Nucleus accumbens (tissue), 56 donors: ENCODE data around the gene CARNS1.
"Not testable (repeated sequence)": the region's sequence is repeated elsewhere in the genome, so short reads cannot be mapped to it uniquely, and the experiment has no call there.

Experiments
- DNase-seq, 56 donors: peaks; one replicate each; lab custom pipeline; 2025; lab: John Stamatoyannopoulos, UW

The CARNS1 gene

DNA sequence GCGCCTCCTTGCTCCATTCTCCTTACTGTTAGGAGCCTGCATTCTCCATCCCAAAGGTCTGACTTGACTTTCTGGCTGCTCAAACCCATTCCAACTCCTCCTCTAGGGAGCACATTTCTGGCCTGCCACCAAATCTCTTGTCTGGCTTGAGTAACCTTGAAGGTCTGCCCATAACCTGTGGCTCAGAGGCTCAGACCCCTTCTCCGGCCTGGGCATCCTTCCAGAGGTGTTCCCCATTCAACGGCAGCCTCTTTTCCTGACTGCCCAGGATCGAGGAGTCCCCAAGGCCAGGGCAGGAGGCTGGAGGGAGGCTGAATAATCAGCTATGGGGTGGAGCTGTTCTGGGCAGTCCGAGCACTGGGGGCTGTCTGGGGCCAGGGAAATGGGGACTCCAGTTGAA, 21.5 kb upstream of the CARNS1 start:
- DNase-seq: no peak

- no peak for DNase-seq
Measured at GRCh38 chr11:67395555-67396258, 19.8 kb upstream of the CARNS1 start.

GRCh38 chr11:67396259-67396581, 19.3 kb upstream of the CARNS1 start:
- no peak for DNase-seq

- no peak for DNase-seq
Measured at GRCh38 chr11:67396587-67397389, 18.7 kb upstream of the CARNS1 start.

DNA sequence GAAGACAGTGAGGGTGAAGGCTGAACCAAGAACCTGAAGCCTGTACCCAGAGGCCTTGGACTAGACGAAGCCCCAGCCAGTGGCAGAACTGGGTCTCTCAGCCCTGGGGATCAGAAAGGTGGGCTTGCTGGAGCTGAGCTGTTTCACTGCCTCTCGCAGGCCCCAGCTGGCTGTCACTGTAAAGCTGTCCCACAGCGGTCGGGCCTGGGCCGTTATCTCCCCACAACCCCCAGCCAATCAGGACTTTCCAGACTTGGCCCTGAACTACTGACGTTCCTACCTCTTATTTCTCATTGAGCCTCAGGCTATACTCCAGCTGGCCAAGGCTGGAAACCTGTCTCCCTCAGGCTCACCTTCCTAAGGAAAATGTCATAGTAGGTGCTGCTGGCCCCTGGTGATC, 17.9 kb upstream of the CARNS1 start:
- DNase-seq: no peak

DNA sequence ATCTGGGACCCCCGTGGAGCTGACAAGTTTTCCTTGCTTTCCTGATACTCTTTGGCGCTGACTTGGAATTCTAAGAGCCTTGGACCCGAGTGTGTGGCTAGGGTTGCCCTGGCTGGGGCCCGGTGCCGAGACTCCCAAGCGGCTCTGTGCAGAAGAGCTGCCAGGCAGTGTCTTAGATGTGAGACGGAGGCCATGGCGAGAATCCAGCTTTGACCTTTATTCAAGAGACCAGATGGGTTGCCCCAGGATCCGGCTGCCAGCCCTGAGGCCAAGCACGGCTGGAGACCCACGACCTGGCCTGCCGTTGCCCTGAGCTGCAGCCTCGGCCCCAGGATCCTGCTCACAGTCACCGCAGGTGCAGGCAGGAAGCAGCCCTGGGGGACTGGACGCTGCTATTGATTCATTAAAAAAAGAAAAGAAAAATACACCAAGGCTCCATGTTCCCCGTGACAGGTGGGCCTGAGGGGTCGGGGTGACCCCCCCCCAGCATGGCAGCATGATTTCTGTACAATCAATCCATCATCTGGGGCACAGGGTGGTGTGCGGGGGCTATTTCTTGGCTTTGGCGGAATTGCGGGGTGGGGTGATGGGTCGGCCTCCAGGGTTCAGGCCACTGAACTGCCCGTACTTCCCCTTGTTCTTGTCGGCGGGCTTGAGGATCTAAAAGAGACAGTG, 17.4 kb upstream of the CARNS1 start:
- DNase-seq: peak in 4 of 56 donors; percentile 30 to 57 (median 46)

DNA sequence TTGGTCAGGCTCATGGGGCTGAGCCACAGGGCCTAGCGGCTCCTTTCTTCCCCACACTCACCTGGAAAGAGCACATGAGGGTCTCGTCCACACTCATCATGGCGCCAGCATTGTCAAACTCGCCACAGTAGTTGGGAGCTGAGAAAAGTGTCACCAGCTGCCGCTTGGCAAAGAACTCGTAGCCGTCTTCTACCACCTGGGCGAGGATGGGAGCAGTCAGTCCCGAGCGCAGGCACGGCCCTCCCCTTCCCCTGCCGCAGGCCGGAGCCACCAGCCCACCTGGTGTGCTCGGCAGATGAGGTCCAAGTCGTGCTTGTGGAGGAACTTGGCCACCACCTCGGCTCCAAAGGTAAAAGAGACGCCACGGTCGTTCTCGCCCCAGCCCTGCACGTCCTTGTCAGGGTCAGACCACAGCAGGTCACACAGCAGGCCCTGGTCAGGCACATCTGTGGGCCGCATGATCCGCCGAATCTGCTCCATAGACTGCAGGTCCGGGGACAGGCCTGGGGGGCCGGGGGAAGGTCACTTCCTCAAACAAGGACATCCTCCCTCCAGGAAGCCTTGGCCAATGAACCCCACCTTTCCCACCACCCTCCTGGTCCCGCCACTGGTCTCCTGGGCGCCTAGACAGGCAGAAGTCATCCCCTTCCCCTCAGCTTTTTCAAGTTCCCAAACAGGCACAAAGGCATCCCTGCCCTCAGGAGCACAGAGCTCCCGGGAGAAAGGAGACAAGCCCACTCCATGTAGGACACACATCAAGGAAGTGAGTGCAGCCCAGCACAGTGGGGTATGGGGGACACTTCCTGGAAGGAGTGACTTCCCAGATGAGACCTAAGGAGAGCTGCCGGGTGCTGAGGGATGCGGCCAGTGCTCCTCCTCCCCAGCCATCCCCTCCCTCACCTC, 16.6 kb upstream of the CARNS1 start:
- DNase-seq: no peak

- DNase-seq: no peak
Measured at GRCh38 chr11:67400251-67400941, 15.1 kb upstream of the CARNS1 start.

DNA sequence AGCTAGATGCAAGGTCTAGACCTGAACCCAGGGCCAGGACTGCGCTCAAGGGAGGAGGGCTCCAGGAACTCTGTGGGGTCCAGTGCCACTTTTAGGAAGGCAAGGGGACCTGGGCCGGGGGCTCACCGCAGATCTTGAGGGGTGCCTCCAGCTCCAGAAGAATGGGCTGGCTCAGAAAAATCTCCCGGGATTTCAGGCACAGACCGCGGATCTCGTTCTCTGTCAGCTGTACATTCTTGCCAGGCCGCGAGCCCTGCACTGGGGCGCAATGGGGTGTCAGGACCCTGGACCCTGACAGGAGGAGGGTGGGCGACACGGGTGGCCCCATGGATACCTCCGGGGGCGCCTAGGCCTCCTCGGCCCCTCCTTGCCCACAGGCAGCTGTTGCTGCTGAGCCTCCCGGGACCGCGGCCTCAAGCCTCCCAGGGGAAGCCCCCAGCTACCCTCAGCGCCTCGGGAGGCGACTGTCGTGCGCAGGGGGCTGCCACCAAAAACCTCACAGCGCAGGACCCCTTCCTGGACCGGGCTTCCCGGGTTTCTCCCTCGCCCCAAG, 14.5 kb upstream of the CARNS1 start:
- DNase-seq: peak in 1 of 56 donors; percentile 60

- peak; percentile 58 to 97 (median 89) for DNase-seq
Measured at GRCh38 chr11:67401495-67402191, 13.8 kb upstream of the CARNS1 start, which contains the start of gene PPP1CA. PPP1CA (minus strand) TSS chr11:67401858; CDS start chr11:67401782, 76 bp downstream.

DNA sequence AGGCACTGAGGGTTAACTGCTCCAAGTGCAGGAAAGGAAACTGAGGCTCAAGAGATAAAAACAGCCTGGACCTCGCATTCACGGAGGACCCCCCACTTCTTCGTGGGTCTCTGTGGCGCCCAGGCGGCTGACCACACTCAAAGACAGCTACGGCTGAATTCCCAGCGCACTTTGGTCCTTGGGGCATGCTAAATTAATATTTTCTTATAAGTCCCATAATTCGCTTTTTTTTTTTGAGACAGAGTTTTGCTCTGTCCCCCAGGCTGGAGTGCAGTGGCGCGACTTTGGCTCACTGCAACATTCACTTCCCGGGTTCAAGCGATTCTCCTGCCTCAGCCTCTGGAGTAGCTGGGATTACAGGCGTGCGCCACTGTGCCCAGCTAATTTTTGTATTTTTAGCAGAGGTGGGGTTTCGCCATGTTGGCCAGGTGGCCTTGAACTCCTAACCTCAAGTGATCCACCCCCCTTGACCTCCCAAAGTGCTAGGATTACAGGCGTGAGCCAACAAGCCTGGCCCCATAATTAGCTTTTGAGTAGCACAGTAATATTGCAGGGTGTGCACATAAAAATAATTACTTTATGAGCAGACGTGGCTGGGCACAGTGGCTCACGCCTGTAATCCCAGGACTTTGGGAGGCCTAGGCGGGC, 13.2 kb upstream of the CARNS1 start:
- DNase-seq: not testable (repeated sequence)

DNA sequence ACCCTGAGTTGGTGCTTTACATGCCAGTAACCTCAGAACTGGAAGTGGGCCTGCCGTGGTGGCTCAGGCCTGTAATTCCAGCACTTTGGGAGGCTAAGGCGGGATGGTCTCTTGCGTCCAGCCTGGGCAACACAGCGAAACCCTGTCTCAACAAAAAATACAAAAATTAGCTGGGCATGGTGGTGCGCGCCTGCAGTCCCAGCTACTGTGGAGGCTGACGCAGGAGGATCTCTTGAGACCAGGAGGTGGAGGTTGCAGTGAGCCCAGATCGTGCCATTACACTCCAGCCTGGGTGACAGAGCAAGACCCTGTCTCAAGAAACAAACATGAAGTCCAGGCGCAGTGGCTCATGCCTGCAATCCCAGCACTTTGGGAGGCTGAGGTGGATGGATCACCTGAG, 12.4 kb upstream of the CARNS1 start:
- DNase-seq: not testable (repeated sequence)

- peak in 1 of 56 donors; percentile 45 for DNase-seq
Measured at GRCh38 chr11:67404515-67405195, 10.8 kb upstream of the CARNS1 start.

GRCh38 chr11:67405196-67405567, 10.3 kb upstream of the CARNS1 start:
- DNase-seq: no peak

DNA sequence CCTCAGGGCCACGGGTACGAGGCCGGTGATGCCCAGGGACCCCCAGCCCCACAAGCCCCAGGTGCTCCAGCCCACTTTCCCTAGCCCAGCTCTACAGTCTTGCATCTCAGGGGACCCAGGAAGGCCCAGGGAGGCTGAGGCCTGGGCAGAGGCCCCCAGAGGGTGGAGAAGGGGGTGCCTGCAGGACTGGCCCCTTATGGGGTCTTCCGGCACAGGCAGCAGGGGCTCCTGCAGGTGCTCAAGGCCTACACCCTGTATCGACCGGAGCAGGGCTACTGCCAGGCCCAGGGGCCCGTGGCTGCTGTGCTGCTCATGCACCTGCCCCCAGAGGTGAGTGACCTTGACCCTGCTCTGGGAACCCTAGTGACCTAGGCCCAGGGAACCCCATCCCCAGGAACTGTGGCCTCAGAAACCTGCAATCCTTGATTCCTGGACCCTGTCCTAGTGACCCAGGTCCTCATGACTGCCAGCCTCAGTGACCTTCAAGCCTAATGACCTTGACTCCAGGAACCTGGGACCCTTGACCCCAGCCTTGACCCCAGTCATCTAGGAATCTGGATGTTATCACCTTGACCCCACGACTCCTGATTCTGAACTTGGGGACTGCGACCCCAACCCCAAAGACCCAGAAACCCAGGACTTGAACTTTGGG, 9.7 kb upstream of the CARNS1 start:
- DNase-seq: no peak

DNA sequence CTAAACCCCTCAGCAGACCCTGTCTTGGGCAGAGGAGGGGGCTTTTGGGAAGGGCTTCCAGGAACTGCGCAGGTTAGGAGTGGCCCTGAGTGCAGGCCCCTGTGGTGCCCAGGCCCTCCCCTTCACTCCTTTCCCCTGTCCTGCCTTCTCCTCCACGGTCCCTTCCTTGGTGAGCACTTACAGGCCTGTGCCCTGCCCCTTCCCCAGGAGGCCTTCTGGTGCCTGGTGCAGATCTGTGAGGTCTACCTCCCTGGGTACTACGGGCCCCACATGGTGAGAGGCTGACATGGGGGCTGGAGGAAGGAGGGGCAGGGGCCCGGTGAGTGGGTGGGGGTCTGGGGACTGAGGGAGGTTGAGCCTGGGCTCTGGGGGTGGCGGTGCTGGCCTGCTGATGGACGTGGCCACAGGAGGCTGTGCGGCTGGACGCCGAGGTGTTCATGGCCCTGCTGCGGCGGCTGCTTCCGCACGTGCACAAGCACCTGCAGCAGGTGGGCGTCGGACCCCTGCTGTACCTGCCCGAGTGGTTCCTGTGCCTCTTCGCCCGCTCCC, 9.0 kb upstream of the CARNS1 start:
- DNase-seq: no peak
